GM12878 (cell line): ENCODE data around the gene RGS6. TPM values are rescaled to one million over a fixed set of nuclear protein-coding genes. Genes with fewer than 3 reads are reported as not detected.

Experiments
- ATF2 ChIP-seq: IDR thresholded peaks from 2 replicates; pipeline ENCODE4 v1.6.1; 2012; ENCODE audit warnings: low read length, inconsistent platforms
- BCLAF1 ChIP-seq: fragments of 450-650 bp; IDR thresholded peaks from 2 replicates; pipeline ENCODE4 v1.6.1; 2017; ENCODE audit warnings: antibody characterized with exemption, mild to moderate bottlenecking, moderate library complexity
- CBX5 ChIP-seq: sonication (generic); IDR thresholded peaks from 2 replicates; pipeline ENCODE4 v1.6.1; 2016; ENCODE audit warnings: low read depth, moderate library complexity, mild to moderate bottlenecking, inconsistent platforms
- CEBPB ChIP-seq, 2 experiments: fragments of 150-350 bp in 1 of 2; IDR thresholded peaks; 2 replicates each; pipeline ENCODE4 v1.6.1; 2012 to 2014; ENCODE audit warnings: low read depth in 2 of 2, low read length in 2 of 2, borderline replicate concordance in 1 of 2, inconsistent platforms in 1 of 2
- E2F4 ChIP-seq: IDR thresholded peaks from 2 replicates; pipeline ENCODE4 v1.6.1; 2012; ENCODE audit warnings: low read depth, low read length, improper control_type of control experiment
- EP300 ChIP-seq, 2 experiments: fragments of 150-350 bp in 1 of 2; IDR thresholded peaks; 2 replicates each; pipeline ENCODE4 v1.6.1; 2011 to 2012; ENCODE audit warnings: low read depth in 2 of 2, low read length in 2 of 2, borderline replicate concordance in 1 of 2, improper control_type of control experiment in 1 of 2, inconsistent platforms in 1 of 2; ENCODE audit not compliant: control insufficient read depth in 1 of 2
- FOXK2 ChIP-seq: fragments of 450-650 bp; IDR thresholded peaks from 2 replicates; pipeline ENCODE4 v1.6.1; 2017; ENCODE audit warnings: mild to moderate bottlenecking, moderate library complexity
- MEF2A ChIP-seq: IDR thresholded peaks from 2 replicates; pipeline ENCODE4 v1.6.1; 2011; ENCODE audit warnings: low read depth, mild to moderate bottlenecking, low read length, moderate library complexity; ENCODE audit not compliant: insufficient read depth
- NR2C1 ChIP-seq: fragments of 450-650 bp; IDR thresholded peaks from 2 replicates; pipeline ENCODE4 v1.6.1; 2017; ENCODE audit warnings: antibody characterized with exemption, mild to moderate bottlenecking, moderate library complexity
- NR2F1 ChIP-seq: fragments of 450-650 bp; conservative IDR thresholded peaks from 2 replicates; pipeline ENCODE4 v1.6.1; 2017; ENCODE audit warnings: mild to moderate bottlenecking
- PAX5 ChIP-seq: IDR thresholded peaks from 2 replicates; pipeline ENCODE4 v1.6.1; 2011; ENCODE audit warnings: low read depth, low read length, borderline replicate concordance
- RAD21 ChIP-seq: IDR thresholded peaks from 2 replicates; pipeline ENCODE4 v1.6.1; 2011; ENCODE audit warnings: mild to moderate bottlenecking, low read depth, low read length, moderate library complexity; ENCODE audit not compliant: insufficient read depth
- RBBP5 ChIP-seq: fragments of 200-600 bp; sonication (generic); conservative IDR thresholded peaks from 2 replicates; pipeline ENCODE4 v1.6.1; 2016
- RELA ChIP-seq: fragments of 450-650 bp; IDR thresholded peaks from 2 replicates; pipeline ENCODE4 v1.8.0; 2014; ENCODE audit warnings: borderline replicate concordance; ENCODE audit not compliant: partially characterized antibody
- SIX5 ChIP-seq: IDR thresholded peaks from 2 replicates; pipeline ENCODE4 v1.6.1; 2011; ENCODE audit warnings: mild to moderate bottlenecking, low read depth, low read length, moderate library complexity; ENCODE audit not compliant: severe bottlenecking
- SKIL ChIP-seq: fragments of 450-650 bp; IDR thresholded peaks from 2 replicates; pipeline ENCODE4 v1.6.1; 2017; ENCODE audit warnings: mild to moderate bottlenecking, low read depth, inconsistent platforms; ENCODE audit not compliant: poor library complexity, severe bottlenecking
- SMAD1 ChIP-seq: fragments of 450-650 bp; IDR thresholded peaks from 2 replicates; pipeline ENCODE4 v1.6.1; 2018; ENCODE audit warnings: mild to moderate bottlenecking, low read depth; ENCODE audit not compliant: partially characterized antibody
- STAT1 ChIP-seq: fragments of 450-650 bp; conservative IDR thresholded peaks from 2 replicates; pipeline ENCODE4 v1.6.1; 2014; ENCODE audit warnings: antibody characterized with exemption, mild to moderate bottlenecking
- SUZ12 ChIP-seq: fragments of 200-600 bp; sonication (generic); IDR thresholded peaks from one replicate; pipeline ENCODE4 v1.6.1; 2018; ENCODE audit warnings: antibody characterized with exemption, mild to moderate bottlenecking; ENCODE audit not compliant: unreplicated experiment
- TCF3 ChIP-seq: IDR thresholded peaks from 2 replicates; pipeline ENCODE4 v1.6.1; 2012; ENCODE audit warnings: low read depth, mild to moderate bottlenecking, low read length, borderline replicate concordance; ENCODE audit not compliant: insufficient read depth
- WRNIP1 ChIP-seq: IDR thresholded peaks from 2 replicates; pipeline ENCODE4 v1.6.1; 2011; ENCODE audit warnings: low read depth, low read length, improper control_type of control experiment, borderline replicate concordance
- ZZZ3 ChIP-seq: IDR thresholded peaks from 2 replicates; pipeline ENCODE4 v1.6.1; 2011; ENCODE audit warnings: low read depth; ENCODE audit not compliant: control insufficient read depth, insufficient read length
- polyA plus RNA-seq, 11 experiments: library from polyadenylated mRNA; depleted of rRNA in 4 of 11; unstranded in 6 of 11; stranded (reverse) in 5 of 11; fragments of >200 nt; fragmentation: Nextera tagmentation in 4 of 11; fragmentation: Illumina TruSeq in 1 of 11; extraction: Ambion mirVana in 4 of 11; extraction: Trizol in 1 of 11; gene quantifications; 1 replicate in 1 of 11; 2 replicates in 10 of 11; pipeline versions ENCODE4 v1.2.1 to v1.2.3, GENCODE V29; 2011 to 2016; ENCODE audit warnings: inconsistent platforms in 2 of 11, missing spikeins in 2 of 11, low read depth in 1 of 11
- total RNA-seq, 4 experiments: library from RNA; depleted of rRNA in 3 of 4; stranded (reverse); fragments of >200 nt in 3 of 4; fragmentation: Illumina TruSeq in 1 of 4; extraction: Trizol in 1 of 4; gene quantifications; 2 replicates each; pipeline versions ENCODE4 v1.2.1 to v1.2.3, GENCODE V29; 2013 to 2021

RGS6 gene
- total and polyA plus RNA-seq, 10 of the 15 experiments (the other 5 are each of a cell fraction or from before 2014, with no cell fraction given), result 3.9 to 18.1 (median 12.4) TPM

- TF ChIP-seq E2F4 (no peak), BCLAF1 (no peak), RAD21 (no peak), NR2F1 (peak; percentile 65), ZZZ3 (no peak), STAT1 (no peak), CBX5 (no peak), NR2C1 (no peak), WRNIP1 (no peak), MEF2A (peak; percentile 72), RELA (no peak), SUZ12 (no peak), SKIL (peak; percentile 50), SMAD1 (peak; percentile 50), EP300 (IDR thresholded peaks at IDR 0.05; ENCODE audit: borderline replicate concordance in 1 of 2, control insufficient read depth in 1 of 2, low read depth in 2 of 2, low read length in 2 of 2) (peak; percentile 88 to 99), FOXK2 (no peak), CEBPB (IDR thresholded peaks at IDR 0.05; ENCODE audit: borderline replicate concordance in 1 of 2, low read depth in 2 of 2, low read length in 2 of 2) (no peak; a peak in 1 of 4 replicates), PAX5 (peak; percentile 88), TCF3 (peak; percentile 73; the same call in 1 of the 2 replicates), RBBP5 (no peak), SIX5 (no peak), ATF2 (peak; percentile 82; the same call in 1 of the 2 replicates)
Measured at GRCh38 chr14:71956920-71957563, 24.8 kb downstream of the RGS6 start (continued).
